Tibial nerve (tissue), 3 donors: ENCODE data around the gene TOR4A.

ENCODE experiments used
- CTCF ChIP-seq, 5 experiments: fragments of 200-600 bp in 3 of 5; fragments of 450-650 bp in 2 of 5; sonication (generic) in 3 of 5; IDR thresholded peaks; one replicate each; pipeline ENCODE4 v1.5.1; 2016 to 2019; ENCODE audit warnings: antibody characterized with exemption in 5 of 5, mild to moderate bottlenecking in 3 of 5, moderate library complexity in 2 of 5
- POLR2A ChIP-seq, 2 donors: fragments of 450-650 bp; IDR thresholded peaks; one replicate each; pipeline ENCODE4 v1.6.1; 2017; ENCODE audit warnings: antibody characterized with exemption in 2 of 2, mild to moderate bottlenecking in 2 of 2, moderate library complexity in 2 of 2

- TF ChIP-seq CTCF (IDR thresholded peaks at IDR 0.05) (no peak), POLR2A (IDR thresholded peaks at IDR 0.05) (no peak)
Observed at GRCh38 chr9:137243626-137244485, 33.7 kb upstream of the TOR4A start.
